ENCODE results near the gene SV2B.

DNA sequence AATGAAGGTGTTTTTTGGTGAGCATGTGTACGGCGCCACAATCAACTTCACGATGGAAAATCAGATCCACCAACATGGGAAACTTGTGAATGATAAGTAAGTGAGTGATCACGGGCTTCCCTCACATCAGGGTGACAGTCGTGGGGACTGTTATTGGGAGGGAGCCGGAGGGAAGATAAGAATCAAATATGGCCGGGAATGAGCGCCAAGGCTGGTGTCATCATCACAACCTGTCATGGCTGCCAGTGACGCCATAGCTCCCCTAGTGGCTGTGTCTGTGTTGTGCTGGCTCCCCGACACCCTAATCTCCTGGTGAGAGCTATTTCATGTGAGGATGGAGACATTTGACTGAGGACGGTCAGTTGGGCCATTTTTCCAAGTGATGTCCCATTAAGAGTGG, 168.5 kb downstream of the SV2B start:
- TF ChIP-seq POLR2A (IDR thresholded peaks at IDR 0.05) (no peak), CTCF (IDR thresholded peaks at IDR 0.05) (no peak)

Measured in breast epithelium (tissue), 3 donors.